HG03342 (cell line): Measurements from ENCODE around the gene ZNF516.
A peak's percentile ranks its signal among the peaks of the same experiment; 100 is the strongest.

Experiments used
- ATAC-seq: cut with Tn5 transposase; IDR thresholded peaks from one replicate; pipeline ENCODE4 v1.9.1; 2021; ENCODE audit warnings: mild to moderate bottlenecking, moderate library complexity; ENCODE audit not compliant: unreplicated experiment

ZNF516 gene

GRCh38 chr18:76514573-76514972, 19.5 kb upstream of the ZNF516 start:
- ATAC-seq, result no peak

GRCh38 chr18:76507830-76508385, 12.9 kb upstream of the ZNF516 start:
- ATAC-seq, result no peak

GRCh38 chr18:76506974-76507764, 12.1 kb upstream of the ZNF516 start:
- ATAC-seq, result no peak

GRCh38 chr18:76506395-76506794, 11.4 kb upstream of the ZNF516 start:
- no peak for ATAC-seq

- no peak for ATAC-seq
Measured at GRCh38 chr18:76505614-76506013, 10.6 kb upstream of the ZNF516 start.

GRCh38 chr18:76504749-76505148, 9.7 kb upstream of the ZNF516 start:
- ATAC-seq, result no peak

- ATAC-seq, result no peak
Measured at GRCh38 chr18:76503649-76504386, 8.8 kb upstream of the ZNF516 start.

- no peak for ATAC-seq
Measured at GRCh38 chr18:76502551-76502950, 7.5 kb upstream of the ZNF516 start.

GRCh38 chr18:76499637-76500340, 4.7 kb upstream of the ZNF516 start:
- peak; percentile 91 for ATAC-seq

- no peak for ATAC-seq
Measured at GRCh38 chr18:76499021-76499420, 4.0 kb upstream of the ZNF516 start.

- no peak for ATAC-seq
Measured at GRCh38 chr18:76498064-76498463, 3.0 kb upstream of the ZNF516 start.

GRCh38 chr18:76497021-76497420, 2.0 kb upstream of the ZNF516 start:
- no peak for ATAC-seq

- ATAC-seq, result no peak
Measured at GRCh38 chr18:76496194-76496890, 1.3 kb upstream of the ZNF516 start.

- peak; percentile 16 for ATAC-seq
Measured at GRCh38 chr18:76495435-76496193, 572 bp upstream of the ZNF516 start.

- no peak for ATAC-seq
Measured at GRCh38 chr18:76494231-76495005, 624 bp downstream of the ZNF516 start.

GRCh38 chr18:76493213-76494161, 1.6 kb downstream of the ZNF516 start:
- ATAC-seq, result peak; percentile 7

- ATAC-seq, result peak; percentile 57
Measured at GRCh38 chr18:76492669-76493212, 2.3 kb downstream of the ZNF516 start.
